HG02623 (cell line): ENCODE data around the gene ATOH1.

ENCODE experiments used
- ATAC-seq: cut with Tn5 transposase; IDR thresholded peaks from one replicate; pipeline ENCODE4 v1.9.1; 2021; ENCODE audit warnings: moderate library complexity; ENCODE audit not compliant: unreplicated experiment

Gene ATOH1, protein sequence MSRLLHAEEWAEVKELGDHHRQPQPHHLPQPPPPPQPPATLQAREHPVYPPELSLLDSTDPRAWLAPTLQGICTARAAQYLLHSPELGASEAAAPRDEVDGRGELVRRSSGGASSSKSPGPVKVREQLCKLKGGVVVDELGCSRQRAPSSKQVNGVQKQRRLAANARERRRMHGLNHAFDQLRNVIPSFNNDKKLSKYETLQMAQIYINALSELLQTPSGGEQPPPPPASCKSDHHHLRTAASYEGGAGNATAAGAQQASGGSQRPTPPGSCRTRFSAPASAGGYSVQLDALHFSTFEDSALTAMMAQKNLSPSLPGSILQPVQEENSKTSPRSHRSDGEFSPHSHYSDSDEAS

DNA sequence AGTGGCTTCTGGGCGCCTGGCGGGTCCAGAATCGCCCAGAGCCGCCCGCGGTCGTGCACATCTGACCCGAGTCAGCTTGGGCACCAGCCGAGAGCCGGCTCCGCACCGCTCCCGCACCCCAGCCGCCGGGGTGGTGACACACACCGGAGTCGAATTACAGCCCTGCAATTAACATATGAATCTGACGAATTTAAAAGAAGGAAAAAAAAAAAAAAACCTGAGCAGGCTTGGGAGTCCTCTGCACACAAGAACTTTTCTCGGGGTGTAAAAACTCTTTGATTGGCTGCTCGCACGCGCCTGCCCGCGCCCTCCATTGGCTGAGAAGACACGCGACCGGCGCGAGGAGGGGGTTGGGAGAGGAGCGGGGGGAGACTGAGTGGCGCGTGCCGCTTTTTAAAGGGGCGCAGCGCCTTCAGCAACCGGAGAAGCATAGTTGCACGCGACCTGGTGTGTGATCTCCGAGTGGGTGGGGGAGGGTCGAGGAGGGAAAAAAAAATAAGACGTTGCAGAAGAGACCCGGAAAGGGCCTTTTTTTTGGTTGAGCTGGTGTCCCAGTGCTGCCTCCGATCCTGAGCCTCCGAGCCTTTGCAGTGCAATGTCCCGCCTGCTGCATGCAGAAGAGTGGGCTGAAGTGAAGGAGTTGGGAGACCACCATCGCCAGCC lies at the start of gene ATOH1:
Gene ATOH1 (plus strand): TSS at position 422 of the 663 bp plus-strand sequence. CDS start 174 bp downstream, at position 596.
- no peak for ATAC-seq

GRCh38 chr4:93779228-93779627 lies 49.3 kb upstream of the ATOH1 start:
- no peak for ATAC-seq

DNA sequence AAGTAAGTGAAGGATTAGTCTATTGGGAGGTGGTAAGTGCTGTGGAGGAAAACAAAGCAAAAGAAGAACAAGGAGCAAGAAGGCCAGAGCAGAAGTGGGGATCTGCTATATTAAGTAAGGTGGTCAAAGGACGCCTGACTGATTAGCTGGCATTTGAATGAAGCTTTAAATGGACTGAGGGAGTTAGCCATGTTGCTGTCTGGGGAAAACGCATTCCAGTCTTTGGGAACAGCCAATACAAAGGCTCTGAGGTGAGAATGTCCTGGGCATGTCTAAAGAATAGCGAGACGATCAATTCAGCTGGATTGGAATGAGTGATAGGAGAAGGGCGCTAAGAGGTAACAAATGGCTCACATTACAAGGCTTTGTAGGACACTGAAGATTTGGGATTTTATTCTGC lies 48.5 kb upstream of the ATOH1 start:
- no peak for ATAC-seq

- no peak for ATAC-seq
These were observed 47.4 kb upstream of the ATOH1 start for GRCh38 chr4:93781198-93781597.

DNA sequence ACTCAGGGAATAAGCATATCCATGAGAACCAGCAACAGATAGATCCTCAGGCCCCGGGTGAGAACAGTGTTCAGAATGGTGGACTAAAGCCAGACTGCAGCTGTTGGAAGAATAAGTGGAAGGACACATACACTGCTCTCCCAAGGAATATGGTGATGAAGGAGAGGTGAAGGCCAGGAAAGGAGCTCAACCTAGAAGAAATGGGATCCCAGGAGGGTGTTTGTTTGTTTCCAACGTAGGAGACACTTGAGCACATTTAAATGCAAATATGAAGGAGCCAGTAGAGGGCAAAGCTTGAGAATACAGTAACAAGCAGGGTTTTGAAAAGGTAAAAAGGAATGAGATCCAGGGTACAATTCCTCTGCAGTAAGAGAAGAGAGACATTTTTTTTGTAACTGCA lies 42.4 kb upstream of the ATOH1 start:
- no peak for ATAC-seq

GRCh38 chr4:93788712-93789111 lies 39.8 kb upstream of the ATOH1 start:
- no peak for ATAC-seq

GRCh38 chr4:93791570-93792195 lies 36.9 kb upstream of the ATOH1 start:
- peak; percentile 86 for ATAC-seq

DNA sequence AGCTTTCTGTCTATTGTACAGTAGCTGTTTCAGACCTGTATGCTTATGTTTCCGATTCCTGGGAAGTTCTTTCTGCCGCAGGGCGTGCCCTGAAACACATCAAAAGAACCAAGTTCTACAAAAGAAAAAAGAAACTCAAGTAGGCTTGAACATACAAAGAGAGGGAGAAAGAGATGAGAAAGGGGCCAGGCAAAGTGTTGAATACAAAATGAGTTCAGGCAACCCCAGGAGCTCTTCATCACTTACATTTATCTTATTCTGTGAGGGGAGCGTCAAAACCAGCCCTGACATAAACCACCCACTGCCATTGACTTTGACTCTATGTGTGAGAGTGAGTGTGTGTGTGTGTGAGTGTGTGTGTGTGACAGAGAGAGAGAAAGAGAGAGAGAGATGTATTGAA lies 26.5 kb upstream of the ATOH1 start:
- ATAC-seq, result no peak

DNA sequence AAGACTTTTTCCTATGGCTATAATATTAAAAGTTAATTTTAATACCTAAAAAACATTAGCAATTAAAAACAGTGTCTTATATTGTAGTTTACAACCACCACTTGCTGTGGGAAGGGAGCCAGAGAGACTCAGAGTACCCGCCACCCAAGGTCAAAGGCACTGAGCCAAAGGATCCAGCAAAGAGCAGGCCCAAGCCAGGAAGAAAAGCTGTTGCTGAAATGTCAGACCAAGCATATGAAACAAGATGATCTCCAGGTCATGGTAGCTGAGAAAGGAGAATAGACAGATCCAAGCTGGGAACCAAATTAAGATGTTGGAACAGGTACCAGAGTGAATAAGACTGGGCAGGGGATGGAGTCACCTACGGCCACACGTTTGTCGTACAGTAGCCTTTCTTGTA lies 18.8 kb upstream of the ATOH1 start:
- no peak for ATAC-seq

DNA sequence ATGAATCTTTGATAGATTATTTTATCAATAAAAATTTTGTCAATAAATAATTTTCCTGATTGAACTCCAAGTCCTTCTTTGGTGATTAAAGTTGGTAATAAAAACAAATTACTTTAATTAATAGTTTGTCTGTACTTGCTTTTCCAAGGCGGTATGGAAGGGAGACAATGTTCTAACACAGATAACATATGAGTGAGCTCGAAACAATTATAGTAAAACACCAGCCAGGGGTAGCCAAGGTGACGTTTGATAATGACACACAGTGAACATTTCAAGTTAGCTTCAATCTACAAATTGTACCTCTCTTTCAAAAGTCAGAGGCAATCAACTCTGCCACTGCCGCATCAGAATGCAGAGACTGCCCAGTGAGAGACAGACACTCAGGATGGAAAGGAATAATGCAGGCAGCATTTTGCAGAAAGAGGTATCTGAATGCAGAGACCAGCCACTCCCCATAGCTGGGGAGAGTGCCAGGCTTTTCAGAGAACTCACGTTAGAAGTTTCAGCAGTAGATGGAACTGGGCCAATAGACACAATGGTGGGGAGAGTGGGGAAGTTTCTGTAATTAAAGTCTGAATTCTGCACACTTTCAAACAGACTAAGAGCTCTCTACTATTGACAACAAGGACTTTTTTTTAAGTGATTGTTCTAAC lies 18.1 kb upstream of the ATOH1 start:
- no peak for ATAC-seq

- ATAC-seq, result no peak
These were observed 15.5 kb upstream of the ATOH1 start for GRCh38 chr4:93813092-93813491.

DNA sequence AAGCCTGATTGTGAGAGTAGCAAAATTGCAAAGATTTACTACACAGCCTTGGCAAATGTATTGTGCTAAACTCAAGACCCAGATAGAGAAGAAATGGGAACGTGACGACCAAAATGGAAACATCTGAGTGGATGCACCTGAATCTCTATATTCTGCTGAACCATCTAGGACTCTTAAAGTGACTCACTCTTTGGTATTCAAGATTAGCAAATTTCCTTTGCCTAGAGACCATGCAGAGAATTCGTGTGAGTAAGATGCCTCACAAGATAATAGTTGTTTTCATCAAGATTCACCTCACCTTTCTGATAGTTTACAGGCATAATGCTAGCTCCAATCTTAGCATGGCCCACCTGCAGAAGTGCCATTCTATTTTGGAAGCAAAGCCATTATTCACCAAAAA lies 14.4 kb upstream of the ATOH1 start:
- no peak for ATAC-seq

GRCh38 chr4:93814722-93815121 lies 13.8 kb upstream of the ATOH1 start:
- ATAC-seq, result no peak

- ATAC-seq, result no peak
These were observed 2.9 kb upstream of the ATOH1 start for GRCh38 chr4:93825551-93826216.

GRCh38 chr4:93827272-93827947 lies 1.1 kb upstream of the ATOH1 start:
- ATAC-seq, result no peak

DNA sequence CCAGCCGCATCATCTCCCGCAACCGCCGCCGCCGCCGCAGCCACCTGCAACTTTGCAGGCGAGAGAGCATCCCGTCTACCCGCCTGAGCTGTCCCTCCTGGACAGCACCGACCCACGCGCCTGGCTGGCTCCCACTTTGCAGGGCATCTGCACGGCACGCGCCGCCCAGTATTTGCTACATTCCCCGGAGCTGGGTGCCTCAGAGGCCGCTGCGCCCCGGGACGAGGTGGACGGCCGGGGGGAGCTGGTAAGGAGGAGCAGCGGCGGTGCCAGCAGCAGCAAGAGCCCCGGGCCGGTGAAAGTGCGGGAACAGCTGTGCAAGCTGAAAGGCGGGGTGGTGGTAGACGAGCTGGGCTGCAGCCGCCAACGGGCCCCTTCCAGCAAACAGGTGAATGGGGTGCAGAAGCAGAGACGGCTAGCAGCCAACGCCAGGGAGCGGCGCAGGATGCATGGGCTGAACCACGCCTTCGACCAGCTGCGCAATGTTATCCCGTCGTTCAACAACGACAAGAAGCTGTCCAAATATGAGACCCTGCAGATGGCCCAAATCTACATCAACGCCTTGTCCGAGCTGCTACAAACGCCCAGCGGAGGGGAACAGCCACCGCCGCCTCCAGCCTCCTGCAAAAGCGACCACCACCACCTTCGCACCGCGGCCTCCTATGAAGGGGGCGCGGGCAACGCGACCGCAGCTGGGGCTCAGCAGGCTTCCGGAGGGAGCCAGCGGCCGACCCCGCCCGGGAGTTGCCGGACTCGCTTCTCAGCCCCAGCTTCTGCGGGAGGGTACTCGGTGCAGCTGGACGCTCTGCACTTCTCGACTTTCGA lies 654 bp downstream of the ATOH1 start:
- ATAC-seq, result no peak

DNA sequence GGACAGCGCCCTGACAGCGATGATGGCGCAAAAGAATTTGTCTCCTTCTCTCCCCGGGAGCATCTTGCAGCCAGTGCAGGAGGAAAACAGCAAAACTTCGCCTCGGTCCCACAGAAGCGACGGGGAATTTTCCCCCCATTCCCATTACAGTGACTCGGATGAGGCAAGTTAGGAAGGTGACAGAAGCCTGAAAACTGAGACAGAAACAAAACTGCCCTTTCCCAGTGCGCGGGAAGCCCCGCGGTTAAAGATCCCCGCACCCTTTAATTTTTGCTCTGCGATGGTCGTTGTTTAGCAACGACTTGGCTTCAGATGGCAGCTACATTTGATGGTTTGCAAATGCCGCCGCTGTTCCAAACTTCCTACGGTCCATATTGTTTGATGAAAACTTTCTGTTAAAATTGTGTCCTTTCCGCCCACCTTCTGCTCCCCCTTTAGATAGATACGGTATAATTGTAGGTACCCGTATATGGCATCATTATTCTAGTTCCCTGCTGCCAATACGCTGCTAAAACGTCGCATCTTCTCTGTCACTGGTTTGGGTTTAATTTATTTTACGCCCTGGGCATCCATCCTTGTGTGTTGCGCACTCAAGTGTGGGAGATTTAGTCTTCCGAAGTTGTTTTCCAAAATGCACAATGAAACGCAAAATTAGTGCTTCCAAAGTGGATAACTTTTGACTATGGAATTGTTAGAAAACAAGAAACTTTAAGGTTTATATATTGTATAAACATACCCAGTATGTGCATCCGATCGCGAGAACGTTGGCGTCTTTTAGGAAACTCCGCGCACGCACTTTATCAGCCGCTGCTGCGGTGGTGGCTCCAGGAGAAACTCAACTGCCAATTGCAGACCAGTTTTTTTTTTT lies 1.5 kb downstream of the ATOH1 start:
- no peak for ATAC-seq

- ATAC-seq, result no peak
These were observed 3.4 kb downstream of the ATOH1 start for GRCh38 chr4:93831716-93832496.
